ENCODE measurements around the gene CRK.

CRK gene

DNA sequence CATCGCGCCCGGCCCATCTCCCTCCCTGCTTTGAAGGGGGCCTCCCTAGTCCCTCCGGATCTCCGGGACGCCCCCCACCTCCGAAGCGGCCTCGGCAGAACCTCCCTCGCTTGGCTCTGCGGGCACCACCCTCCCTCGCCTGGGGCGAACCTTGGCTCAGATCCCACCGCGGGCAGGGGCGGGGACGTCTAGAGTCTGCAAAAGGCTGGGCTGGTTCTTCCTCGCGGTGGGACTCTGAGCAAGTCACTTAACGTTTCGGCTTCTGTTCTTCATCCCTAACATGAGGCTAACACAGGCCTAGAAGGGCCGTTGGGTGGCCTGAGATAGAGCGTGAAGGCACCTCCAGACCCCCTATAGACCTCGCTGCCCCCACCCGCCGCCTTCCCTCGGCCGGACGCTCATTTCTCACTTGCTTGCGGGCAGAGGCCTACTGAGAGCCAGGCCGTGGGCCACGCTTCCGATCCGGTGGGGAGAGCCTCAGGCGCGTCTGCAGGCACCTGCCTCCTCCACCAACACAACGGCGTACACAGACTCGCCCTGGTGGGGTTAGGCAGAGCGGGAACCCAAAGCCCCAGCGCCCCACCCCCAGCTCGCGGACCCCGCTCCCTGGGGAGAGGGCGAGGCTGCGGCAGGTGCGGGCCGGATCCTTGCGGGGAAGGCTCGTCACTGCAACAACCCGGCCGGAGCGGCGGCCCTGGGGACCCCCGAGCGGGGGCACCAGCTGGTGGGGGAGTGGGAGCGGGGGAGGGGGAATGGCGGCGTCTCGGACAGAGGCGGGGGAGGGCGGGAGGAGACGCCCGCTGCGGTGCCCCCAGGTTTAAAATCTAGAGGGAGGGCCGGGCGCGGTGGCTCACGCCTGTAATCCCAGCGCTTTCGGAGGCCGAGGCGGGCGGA is 31.0 kb upstream of the CRK start:
- DNase-seq (ENCODE audit: low read depth in 2 of 2), result no peak

DNA sequence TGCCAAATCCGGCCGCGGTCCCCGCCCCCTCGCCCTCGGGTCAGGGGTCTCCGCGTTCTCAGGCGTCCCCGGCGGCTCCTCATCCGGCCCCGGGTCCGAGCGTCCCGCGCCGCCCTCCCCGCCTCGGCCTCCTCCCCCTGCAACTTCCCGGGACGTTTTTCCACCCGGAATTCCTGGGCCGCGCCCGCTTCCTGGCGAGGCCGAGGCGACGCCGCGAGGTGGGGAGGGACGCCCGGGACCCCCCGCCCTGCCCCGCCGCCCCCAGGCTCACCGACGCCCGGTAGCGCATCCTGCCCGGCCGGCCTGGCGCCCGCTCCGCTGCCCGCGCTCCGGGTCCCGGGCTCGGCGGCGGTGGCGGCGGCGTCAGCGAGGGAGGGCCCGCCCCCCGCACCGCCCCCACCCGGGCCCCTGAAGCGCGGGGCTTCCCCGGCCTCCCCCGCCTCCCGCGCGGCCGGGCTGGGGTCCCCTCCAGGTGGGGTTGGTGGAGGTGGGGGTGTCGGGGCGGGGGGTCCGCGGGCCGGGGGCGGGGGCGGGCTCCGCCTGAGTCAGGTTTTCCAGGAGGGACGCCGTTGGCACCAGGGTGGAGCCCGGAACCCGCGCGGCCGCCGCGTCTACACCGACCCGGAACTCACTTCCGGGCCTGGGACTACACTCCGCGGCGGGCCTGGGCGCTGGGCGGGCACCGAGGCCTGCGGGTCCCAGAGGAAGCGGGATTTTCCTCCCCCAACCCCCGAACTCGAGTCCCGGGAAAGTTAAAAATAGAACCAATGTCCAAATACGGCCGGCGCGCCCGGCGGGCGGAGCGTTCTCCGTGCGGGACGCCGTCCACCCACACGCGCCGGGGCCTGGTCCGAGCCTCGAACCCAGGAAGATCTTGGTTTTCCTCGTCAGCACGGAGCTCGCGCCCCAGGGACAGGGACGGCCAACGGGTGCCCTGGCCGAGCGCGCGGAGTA is 29.7 kb upstream of the CRK start:
- peak; percentile 31 to 32 for DNase-seq (ENCODE audit: low read depth in 2 of 2)

DNA sequence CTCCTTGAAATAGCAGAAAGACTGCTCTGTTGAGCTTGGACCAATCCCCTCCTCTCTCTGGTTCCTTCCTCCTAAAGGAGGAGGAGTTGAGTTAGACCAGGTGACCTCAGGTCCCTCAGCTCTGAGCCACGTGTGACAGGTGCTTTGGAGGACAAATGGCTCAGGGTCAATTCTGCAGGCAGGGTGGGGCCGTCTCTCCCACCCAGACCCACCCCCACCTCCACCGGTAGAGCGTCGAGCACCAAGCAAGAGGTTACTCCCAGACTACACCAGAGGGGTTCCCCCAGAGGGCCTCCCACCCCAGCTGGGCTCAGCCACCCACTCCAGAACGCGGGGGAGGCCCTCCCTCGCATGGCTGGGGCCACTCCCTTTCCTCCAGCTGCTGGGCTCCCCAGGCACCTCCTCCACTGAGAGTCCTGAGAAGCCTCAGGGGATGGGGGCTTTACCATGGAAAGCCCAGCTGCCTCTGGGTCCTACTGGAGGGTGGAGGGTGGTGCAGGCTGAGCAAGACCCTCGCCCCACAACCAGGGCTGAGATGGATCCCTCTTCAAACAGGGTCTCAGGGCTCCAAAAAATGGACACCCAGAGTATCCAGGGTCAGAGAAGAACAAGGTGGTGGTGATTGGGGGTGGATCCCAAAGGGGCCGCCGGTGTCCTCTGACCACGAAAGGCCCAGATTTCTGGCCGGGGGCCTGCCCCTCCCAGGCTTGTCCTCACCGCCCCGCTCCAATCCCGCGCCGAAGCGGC is 28.8 kb upstream of the CRK start:
- DNase-seq (ENCODE audit: low read depth in 2 of 2), result no peak

DNA sequence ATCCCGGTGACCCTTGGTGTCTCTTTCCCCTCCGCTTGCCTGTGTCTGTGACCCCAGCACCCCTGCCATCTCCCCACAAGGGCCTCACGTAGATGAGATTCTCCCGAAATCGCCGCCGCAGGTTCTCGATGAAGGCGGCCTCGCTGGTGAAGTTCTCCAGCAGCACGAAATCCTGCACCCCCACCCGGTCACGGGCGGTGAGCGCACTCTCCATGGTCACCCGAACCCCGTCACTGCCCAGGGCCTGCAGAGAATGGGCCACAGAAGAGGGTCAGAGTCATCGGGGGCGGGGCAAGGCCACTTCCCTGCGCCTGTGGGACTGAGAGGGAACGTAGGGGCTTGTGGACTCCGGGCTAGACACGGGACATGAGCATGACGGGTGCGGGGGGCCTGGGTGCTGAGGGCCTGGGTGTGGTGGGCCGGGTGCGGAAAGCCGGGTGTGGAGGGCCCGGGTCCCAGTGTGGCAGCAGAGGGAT is 28.1 kb upstream of the CRK start:
- DNase-seq (ENCODE audit: low read depth in 2 of 2), result no peak

DNA sequence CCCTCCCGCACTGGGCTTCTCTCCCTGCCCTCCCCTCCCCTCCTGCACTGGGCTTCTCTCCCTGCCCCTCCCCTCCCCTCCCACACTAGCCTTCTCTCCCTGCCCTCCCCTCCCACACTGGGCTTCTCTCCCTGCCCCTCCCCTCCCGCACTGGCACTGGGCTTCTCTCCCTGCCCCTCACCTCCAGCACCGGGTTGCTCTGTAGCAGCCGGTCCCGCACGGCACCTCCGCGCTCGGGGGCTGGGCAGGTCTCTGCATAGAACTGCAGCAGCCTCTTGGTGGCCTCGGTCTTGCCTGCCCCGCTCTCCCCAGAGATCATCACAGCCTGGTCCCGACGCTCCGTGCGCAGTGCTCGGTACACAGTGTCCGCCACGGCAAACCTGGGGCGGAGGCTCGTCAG is 26.6 kb upstream of the CRK start:
- DNase-seq (ENCODE audit: low read depth in 2 of 2), result no peak

DNA sequence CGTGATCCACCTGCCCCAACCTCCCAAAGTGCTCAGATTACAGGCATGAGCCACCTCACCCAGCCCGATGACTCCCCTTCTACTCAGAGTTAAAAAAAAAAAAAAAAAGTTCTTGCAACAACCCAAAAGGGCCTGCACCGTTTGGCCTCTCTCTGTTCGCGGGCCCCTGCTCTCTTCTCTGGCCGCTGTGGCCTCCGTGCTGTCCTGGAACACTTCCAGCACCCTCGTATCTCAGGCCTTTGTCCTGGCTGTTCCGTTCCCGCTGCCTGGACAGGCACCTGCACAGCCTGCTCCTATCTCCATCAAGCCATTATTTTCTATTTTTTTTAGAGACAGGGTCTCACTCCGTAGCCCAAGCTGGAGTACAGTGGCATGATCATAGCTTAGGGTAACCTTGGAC is 25.7 kb upstream of the CRK start:
- DNase-seq (ENCODE audit: low read depth in 2 of 2), result no peak

DNA sequence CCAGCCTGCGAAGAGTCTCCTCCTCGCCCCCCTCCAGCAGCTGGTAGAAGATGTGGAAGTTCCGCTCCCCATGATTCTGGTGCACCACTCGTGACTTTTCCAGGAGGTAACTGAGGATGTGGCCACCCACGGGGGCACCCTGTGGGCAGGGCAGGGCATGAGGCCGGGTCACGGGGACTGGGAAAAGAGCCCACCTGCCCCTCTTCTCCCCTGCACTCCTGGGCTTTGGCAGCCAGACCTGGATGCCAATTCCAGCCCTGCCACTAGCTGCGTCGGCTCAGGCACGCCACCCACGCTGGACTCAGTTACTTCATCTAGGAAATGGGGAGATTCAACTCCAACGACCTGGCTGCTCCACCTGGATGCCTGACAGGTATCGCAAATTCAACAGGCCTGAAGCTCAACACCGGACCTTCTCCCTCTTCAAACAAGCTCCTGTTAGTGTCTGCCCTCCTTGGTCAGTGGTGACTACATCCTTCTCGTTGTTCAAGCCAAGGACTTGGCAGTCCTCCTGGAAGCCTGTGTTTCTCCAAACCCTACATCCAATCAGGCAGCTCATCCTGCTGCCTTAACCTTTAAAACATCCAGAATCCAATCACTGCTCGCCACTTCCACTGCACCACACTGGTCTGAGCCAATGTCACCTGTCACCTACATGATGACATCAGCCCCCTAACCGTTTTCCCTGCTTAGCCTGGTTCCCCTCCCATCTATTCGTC is 24.9 kb upstream of the CRK start:
- no peak for DNase-seq (ENCODE audit: low read depth in 2 of 2)

DNA sequence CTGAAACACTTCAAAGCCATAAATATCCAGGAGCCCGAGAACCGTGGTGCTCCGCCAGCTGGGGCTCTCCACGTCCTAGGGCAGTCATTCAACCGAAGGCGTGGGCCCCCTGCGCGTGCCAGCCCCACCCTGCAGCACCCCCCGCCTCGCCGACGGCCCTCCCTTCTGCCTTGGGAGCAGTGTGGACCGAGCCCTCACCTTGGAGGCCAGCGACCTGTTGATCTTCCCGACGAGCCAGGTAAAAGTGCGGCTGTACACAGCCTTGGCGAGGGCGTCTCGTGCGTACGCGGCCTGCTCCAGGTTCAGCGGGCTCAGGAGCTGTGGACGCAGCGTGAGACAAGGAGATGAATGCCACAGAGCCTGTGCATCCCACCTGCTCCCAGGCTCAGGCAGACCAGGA is 22.4 kb upstream of the CRK start:
- no peak for DNase-seq (ENCODE audit: low read depth in 2 of 2)

DNA sequence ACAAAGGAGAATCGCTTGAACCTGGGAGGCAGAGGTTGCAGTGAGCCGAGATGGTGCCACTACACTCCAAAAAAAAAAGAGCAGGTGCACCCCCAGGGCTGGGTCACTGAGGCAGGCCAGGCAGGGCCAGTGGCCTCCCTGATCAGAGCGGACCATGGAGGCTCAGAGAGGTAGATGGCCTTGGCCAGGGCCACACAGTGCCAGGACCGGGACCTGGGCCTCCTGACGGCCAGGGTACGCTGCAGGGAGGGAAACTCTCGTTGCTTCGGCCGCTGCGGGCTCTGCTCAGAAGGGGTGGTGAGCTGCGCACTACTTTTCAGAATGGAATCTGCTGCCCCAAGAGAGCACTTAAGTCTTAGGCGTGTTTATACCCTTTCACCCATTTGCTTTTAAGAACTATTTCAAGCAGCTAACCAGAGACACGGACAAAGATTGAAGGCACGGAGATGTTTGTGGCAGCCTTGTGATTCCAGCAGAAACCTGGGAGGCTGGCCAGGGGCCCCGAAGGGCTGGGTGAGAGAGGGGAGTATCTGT is 19.4 kb upstream of the CRK start:
- no peak for DNase-seq (ENCODE audit: low read depth in 2 of 2)

DNA sequence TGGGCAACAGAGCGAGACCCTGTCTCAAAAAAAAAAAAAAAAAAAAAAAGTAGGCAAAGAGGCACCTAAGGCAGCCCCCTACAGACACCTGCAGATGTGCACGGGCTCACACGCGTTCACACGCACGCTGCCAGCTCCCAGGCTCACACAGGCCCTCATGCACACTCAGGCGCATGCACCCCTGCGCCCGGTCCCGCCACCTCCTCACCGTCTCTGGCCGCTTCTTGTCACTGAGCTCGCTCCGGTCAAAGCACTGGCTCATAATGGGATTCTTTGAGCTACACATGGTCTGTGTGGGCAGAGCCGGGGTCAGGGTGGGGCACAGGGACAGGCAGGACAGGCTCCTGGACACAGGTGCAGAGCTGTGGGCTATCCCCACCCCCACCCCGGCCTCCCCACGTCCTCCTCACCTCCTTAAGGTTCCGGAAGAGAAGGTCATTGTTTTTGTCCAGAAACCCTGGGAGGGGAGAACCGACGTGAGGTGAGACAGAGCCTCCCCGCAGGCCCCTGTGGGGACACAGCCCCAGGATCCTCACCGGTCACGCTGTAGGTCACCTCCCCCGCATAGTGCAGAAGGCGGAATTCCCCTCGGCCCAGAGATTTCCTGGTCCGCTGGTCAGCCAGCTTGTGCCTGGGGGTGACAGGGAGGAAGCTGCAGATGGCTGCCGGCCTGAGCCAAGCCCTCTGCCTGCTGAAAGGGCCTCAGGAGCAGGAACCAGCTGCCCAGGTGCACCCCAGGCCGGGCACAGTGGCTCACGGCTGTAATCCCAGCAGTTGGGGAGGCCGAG is 18.6 kb upstream of the CRK start:
- no peak for DNase-seq (ENCODE audit: low read depth in 2 of 2)

DNA sequence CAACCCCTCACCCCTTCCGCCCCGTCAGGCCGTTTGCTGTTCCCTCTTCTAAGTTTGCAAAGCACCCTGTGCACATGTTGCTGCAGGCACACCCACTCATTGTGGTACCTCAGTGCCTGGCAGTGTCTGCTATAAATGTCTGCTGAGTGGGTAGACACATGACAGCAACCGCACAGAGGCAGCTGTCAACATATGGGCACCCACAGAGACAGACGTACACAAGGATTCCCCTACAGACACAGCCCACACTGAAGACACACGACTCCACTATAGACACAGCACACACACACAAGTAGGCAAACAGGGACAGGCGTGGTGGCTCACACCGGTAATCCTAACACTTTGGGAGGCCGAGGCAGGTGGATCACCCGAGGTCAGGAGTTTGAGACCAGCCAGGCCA is 17.8 kb upstream of the CRK start:
- DNase-seq (ENCODE audit: low read depth in 2 of 2), result no peak

DNA sequence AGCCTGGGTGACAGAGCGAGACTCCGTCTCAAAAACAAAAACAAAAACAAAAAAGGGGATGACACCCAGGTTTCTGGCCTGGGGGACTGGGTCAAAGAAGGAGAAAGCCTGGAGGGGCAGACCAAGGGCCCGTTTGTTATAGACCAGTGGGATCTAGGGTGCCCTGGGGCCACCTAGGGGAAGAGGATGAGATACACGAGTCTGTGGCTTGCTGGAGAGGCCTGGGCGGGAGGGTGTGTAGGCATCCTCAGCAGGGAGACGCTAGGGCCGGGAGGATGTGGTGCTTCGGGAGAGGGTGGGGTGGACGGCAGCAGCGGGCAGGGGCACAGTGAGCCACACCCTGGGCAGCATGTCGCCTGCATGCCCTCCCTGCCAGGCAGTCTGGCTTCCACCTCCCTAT is 17.1 kb upstream of the CRK start:
- no peak for DNase-seq (ENCODE audit: low read depth in 2 of 2)

DNA sequence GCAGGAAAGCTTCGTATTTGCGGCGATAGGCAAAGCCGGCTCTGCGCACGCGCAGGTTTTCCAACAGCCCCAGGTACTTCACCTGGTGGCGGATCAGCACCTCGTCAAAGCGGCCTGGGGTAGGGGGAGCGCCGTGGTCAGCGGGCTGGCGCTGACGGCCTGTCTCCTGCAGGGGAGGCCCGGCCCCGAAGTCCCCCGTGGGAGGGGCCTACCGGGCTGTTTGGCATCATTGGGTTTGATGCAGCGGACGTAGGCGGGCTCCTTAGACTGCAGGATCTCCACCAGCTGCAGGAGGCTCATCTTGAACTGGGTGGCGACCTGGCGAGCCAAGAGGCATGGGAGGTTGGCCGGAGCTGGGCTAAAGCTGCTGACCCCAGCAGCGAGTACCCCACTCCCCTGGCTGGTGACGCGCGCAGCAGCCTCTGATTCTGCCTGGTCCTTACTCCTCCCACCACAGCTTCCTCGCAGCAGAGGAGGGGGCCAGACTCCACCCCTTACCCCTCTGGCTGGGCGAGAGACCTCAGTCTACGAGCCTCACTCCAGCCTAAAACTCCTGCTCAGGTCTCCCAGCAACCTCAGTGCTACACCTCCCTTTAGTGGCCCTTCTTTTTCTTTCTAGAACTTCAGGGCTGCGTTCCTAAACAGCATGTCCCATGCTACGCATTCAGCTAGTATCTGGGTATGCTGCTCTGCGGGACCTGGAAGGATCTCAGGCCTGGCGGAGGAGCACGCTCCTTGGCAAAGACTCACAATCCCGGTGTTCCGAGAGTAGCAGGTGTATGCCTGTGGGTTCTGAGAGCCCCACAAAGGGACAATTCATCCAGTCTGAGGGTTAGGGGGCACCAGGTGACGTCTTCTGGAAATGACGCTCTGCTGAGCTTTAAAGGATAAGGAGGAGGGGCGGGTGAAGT is 16.1 kb upstream of the CRK start:
- no peak for DNase-seq (ENCODE audit: low read depth in 2 of 2)

DNA sequence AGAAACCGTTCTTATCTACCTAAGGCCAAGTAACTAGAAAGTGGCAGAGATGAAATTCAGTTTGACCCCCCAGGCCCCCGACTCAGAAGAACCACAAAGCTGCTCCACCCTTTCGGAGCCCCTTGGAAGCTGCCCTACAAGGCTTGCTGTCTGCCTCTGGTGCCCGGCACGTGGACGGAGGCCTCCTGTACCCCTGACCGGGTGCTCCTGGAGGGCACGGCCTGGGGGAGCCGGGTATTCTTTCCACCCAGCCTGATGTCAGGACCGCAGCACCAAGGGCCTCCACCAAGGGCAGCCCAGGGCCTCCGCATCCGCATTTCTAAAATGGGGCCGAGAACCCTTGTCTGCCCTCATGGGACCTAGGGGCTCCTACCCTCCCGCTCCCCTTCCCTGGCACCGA is 15.5 kb upstream of the CRK start:
- DNase-seq (ENCODE audit: low read depth in 2 of 2), result no peak

DNA sequence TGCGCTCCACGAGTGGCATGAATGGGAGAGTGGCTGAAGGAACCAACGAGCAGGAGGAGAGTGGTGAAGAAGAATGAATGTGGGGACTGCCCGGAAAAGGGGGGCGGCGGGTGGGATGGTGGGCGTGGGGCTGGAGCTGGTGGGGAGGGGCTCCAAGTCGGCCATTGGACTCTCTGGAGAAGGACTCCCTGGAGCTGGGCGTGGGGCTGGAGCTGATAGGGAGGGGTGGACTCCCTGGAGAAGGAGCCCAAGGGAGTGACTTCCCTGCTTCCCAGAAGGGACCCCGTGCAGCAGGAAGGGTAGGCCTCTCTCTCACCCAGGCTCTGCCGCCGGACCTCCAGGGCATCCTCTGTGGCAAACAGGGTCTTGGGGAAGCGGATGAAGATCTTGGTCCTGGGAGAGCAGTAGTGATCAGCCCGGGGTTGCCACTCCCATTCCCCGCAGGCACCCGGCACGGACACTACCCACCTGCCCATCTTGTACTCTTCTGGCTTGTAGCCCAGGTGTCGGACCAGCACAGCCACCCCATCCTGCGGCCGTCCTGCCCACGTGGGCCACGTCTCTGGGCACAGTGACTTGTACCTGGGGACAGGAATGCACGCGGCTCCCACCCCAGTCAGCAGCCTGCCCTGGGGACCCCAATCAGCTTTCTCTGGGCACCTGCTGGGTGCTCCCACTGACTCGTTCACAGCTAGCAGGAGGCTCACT is 14.9 kb upstream of the CRK start:
- no peak for DNase-seq (ENCODE audit: low read depth in 2 of 2)

DNA sequence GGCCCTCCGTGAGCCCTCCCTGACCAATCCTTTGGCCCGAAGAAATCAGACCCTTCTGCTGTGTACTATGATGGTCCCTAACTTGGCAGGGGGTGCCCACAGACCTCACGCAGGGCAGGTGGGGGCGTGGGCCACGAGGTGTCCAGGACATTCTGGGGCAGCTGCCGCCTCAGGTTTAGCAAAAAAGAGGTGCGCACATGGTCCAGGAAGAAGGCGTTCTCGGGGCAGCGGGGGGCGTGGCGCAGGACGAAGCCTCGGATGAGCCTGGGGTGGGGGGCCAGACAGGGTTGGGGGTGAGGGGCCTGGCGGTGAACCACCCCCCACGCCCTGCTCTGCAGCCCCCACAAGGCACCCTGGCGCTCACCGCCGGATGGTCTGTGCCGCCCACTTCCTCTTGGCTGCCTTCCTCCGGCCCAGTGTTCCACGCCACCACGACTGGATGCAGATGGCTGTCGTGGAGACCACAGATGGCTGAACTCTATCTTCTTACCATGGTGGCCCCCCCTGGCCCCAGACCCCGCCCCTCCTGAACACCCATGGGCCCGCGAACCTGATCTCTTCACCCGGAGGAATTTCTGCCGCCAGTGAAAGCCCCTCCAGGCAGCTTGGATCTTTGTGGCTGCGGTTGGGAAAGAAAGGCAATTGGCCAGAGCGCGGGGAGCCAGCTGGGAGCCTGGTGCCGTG is 14.2 kb upstream of the CRK start:
- no peak for DNase-seq (ENCODE audit: low read depth in 2 of 2)

DNA sequence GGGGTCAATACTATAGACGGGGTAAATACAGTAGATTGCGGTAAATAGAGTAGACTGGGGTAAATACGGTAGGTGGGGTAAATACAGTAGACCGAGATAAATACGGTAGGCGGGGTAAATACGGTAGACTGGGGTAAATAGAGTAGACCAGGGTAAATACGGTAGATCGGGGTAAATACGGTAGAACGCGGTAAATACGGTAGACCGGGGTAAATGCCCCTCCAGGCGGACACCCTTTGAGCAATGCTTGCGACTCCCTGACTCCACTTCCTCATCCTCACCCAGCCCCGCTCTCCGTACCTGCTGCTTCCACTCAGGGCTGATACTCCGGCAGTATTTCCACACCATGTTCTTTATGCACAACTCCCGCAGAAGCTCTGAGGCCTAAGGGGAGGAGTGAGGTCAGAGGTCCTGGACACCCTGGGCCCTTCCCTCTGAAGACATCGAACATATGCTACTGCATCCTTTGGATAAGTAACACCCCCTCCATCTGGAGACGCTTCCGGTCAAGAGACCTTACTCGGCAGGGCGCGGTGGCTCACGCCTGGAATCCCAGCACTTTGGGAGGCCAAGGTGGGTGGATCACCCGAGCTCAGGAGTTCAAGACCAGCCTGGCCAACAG is 13.3 kb upstream of the CRK start:
- DNase-seq (ENCODE audit: low read depth in 2 of 2), result no peak
